GM19463 (cell line): ENCODE data around the gene PRR27.

ENCODE experiments used
- ATAC-seq: cut with Tn5 transposase; IDR thresholded peaks from one replicate; pipeline ENCODE4 v1.9.1; 2021; ENCODE audit warnings: mild to moderate bottlenecking, moderate library complexity; ENCODE audit not compliant: unreplicated experiment

Gene PRR27

DNA sequence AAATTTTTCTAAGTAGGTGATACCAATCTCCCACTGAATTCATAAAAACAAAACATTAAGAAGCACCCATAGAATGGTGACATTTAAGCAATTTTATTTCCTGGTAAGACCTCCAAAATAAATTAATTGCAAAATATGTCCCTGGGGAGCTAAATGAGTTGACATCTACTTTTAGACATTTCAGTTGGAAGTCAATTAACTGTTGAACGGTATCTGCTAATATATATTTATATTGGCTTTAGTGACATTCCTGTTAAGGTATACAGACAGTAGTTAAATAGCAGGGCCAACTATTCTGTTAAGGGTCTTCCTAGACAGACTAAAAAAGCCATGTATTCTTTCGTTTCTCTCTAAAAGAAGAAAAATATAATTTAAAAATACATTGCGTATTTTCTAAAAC lies at the start of gene PRR27:
TSS of gene PRR27 (plus strand) at position 301 of the 400 bp plus-strand sequence. CDS start 139 bp downstream, outside the sequence.
- ATAC-seq: no peak

GRCh38 chr4:70110917-70111316 lies 43.1 kb upstream of the PRR27 start:
- ATAC-seq: peak; percentile 47

GRCh38 chr4:70113656-70114055 lies 40.4 kb upstream of the PRR27 start:
- ATAC-seq: no peak

DNA sequence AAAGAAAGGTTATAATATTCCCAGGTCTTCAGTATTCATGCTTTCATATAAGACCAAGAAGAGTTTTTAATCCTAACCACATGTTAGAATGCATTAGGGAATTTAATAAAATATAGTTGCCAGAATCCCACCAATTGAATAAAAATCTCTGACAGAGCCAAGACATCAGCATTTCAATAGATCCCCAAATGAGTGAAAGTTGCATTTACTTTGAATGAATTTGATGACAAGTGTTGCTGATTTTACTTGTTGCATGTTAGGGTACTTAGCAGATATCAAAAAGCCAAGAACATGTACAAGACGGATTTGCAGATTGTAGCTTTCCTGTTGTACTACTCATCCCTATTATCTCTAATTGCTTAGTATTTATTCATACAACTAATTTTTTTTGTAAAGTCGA lies 39.9 kb upstream of the PRR27 start:
- ATAC-seq: no peak

DNA sequence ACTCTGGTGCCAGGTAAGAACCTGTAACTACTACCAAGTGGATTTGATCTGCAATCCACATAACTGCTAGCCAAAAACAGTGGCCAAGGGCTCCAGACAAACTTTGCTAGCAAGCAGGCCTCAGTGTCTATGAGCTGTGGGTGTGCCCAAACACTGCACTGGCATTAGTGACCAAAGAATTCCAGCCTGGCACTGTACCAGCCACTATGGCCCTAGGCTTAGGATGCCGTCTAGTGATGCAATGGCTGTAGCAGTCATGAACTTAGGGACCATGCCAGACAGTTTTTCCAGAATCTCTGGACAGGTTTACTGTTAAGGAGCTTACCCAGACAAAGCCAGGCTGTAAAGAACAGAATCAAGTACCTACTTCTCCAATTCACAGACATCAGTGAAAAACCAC lies 33.7 kb upstream of the PRR27 start:
- ATAC-seq: no peak

GRCh38 chr4:70133473-70133872 lies 20.6 kb upstream of the PRR27 start:
- ATAC-seq: no peak

DNA sequence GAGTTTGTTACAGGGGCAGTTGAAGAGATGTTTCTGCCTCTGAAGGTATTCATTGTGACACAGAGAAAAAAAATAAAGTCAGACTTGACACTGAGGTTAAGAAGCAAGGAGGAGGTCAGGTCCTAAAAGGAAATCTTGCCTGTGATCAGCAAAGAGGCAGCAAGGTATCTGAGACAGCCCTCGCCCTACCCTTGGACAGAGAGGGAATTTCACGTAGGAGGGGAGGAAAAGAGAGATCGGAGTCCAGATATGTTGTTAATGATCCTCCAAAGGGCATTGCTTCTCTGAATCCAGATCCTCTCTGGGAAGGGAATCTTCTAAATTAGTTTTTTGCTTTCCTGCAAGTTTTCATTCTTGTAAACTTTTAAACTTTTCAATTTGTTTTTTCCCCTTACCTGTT lies 15.3 kb upstream of the PRR27 start:
- ATAC-seq: no peak

DNA sequence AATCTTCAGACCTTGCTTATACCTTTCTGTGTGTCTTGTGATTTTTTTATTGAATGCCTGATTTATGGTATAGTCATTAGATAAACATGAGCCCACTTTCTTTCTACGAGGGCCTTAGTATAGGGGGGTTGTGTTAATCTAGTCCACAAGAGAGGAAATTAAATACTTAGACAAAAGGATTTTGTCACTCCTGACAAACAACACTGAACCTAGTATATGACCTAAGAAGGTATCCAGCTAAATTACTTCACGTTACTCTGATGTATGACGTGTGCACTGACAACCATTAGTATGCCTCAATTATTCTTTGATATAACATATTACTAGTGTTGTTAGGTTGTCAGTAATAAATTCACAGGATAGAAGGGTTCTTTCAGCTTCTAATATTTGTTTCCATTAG lies 2.8 kb upstream of the PRR27 start:
- ATAC-seq: no peak

DNA sequence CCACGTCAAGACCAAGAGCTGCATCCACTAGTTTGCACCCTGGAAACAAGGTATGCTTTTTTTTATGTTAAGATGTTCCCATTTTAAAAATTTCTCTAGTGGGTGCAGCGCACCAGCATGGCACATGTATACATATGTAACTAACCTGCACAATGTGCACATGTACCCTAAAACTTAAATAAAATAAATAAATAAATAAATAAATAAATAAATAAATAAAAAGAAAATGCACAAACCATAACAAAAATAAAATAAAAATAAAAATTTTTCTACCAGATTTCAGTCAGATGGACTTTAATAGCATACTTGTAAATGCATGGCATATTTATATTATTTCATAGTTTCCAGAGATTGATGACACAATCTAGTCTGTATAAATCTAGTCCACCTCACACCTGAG lies 1.9 kb upstream of the PRR27 start:
- ATAC-seq: no peak

GRCh38 chr4:70158576-70158975 lies 4.5 kb downstream of the PRR27 start:
- no peak for ATAC-seq

- ATAC-seq: no peak
These were observed 23.1 kb downstream of the PRR27 start for GRCh38 chr4:70177090-70177489.

DNA sequence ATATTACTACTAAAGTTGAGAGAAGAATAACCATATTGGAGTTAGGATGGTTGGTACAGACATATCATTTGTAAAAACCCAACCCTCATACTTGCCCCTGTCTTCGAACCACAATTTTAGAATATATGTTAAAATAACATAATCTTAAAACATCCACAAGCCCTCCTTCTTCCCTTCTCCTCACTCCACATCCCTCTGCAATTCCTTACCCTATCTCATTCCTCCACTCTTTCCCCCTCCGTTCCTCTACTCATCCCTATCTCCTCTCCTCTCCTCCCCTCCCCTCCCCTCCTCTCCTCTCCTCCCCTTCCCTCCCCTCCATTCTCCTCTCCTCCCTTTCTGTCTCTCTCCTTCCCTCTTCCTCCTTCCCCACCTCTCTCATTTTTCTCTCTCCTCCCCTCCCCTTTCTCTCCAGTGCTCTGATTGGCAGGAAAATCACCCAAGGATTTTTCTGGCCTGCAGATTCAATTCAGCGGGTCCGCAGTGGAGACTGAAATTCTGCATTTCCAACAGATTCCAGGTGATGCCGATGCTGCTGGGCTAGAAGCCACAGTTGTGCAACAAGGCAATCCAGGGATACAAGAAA lies 24.1 kb downstream of the PRR27 start:
- no peak for ATAC-seq

GRCh38 chr4:70179811-70180210 lies 25.8 kb downstream of the PRR27 start:
- ATAC-seq: no peak

GRCh38 chr4:70181864-70182263 lies 27.8 kb downstream of the PRR27 start:
- no peak for ATAC-seq

- ATAC-seq: no peak
These were observed 28.6 kb downstream of the PRR27 start for GRCh38 chr4:70182517-70183167.

GRCh38 chr4:70183168-70183939 lies 29.3 kb downstream of the PRR27 start:
- ATAC-seq: peak; percentile 82

- no peak for ATAC-seq
These were observed 29.9 kb downstream of the PRR27 start for GRCh38 chr4:70183940-70184246.

GRCh38 chr4:70187216-70187615 lies 33.2 kb downstream of the PRR27 start:
- no peak for ATAC-seq

DNA sequence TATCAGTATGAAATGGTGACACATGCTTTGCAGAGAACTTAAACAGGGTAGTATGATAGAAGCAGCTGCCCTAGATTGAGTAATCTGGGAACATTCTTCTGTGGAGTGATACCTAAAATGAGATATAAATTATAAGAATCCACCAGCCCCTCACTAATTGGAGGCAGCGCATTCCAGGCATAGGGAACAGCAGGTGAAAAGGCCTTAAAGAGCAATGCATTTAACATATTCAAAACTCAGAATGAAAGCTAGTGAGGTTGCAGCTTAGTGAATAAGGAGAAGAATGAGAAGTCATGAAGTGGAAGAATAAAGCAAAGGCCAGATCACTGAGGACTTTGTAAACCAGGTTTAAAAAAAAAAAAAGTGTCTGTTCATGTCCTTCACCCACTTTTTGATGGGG lies 36.5 kb downstream of the PRR27 start:
- ATAC-seq: no peak

DNA sequence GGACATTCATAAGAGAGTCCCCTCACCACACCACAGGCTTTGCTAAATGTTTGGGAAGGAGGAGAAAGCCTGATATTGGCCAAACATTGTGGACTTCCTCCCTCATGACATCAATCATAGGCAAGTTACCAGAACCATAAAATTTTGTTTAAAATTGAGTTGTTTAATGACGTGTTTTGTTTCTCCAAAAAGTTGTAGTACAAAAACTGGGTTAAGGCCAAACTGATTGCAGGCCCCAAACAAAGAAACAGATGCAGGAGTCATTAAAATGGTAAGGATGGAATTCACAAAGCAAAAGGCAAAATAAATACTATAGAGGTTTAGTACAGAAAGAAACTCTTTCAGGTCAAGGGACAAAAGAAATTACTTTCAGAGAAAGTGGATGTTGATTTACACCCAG lies 37.6 kb downstream of the PRR27 start:
- ATAC-seq: no peak

DNA sequence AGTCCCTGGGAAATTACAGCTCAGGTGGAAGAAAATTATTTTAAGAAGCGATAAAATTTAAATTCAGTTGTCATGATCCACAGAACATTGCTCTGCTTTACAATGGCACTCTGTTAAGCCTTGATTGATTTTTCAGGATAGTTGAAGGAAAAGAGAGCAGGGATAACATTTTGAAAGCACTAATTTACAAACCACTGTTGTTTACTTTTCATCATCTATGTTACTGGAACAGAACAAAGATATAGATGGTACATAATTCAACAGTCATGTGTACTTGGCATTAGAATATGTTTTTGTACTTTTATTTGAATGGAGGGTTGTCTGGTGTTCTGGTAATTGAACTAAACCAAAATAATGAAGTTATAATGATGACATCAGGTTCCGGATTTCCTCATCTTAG lies 38.9 kb downstream of the PRR27 start:
- ATAC-seq: no peak

- no peak for ATAC-seq
These were observed 41.4 kb downstream of the PRR27 start, which contains the start of gene ODAM for GRCh38 chr4:70195425-70195824. TSS of gene ODAM (plus strand) at chr4:70195725. CDS start at chr4:70196544, 819 bp downstream.
